ENCODE measurements around the gene STOM.

The STOM gene

DNA sequence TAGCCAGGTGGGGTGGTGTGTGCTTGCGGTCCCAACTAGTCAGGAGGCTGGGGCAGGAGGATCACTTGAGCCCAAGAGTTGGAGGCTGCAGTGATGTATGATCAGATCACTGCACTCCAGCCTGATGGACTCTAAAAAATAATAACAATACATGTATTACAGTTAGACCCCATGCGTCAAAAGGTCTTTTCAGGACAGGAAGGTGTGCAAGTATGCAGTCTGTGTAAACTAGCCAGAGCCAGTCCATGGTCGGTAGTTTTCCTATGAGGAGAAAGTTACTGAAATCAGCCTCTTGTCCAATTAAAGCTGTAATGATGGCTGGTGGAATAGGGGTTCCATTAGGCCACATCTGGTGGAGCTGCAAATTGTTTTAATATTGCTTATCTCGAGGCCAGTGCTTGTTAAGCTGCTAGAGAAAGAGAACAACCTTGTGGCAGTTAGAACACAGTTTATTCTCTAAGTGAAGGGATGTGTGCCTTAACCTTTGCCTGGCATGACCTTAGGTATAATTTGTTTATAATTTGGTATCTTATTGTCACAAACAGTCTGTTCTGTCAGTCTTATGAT lies 1.5 kb upstream of the STOM start:
- H3K27ac ChIP-seq (ENCODE audit: low read depth, low read length), result no peak overlapping the region
- no peak overlapping the region for H3K4me3 ChIP-seq (ENCODE audit: low read depth in 1 of 2, low read length in 2 of 2)
- no peaks in the 10 kb centered on the region for H3K36me3 ChIP-seq (ENCODE audit: control insufficient read depth in 1 of 2, insufficient read depth in 2 of 2, low read length in 2 of 2)
- H3K9ac ChIP-seq (ENCODE audit: low read depth in 1 of 2, low read length in 2 of 2), result no peak overlapping the region
- H3K27me3 ChIP-seq (ENCODE audit: control insufficient read depth in 1 of 2, insufficient read depth in 2 of 2, low read length in 2 of 2), result no peaks in the 10 kb centered on the region
- no peaks in the 10 kb centered on the region for H3K9me3 ChIP-seq (ENCODE audit: control insufficient read depth in 1 of 2, low read length in 2 of 2)
- peaks cover 36 to 47% of the 10 kb centered on the region in 2 donors for H3K4me1 ChIP-seq (ENCODE audit: control insufficient read depth in 1 of 2, insufficient read depth in 2 of 2, low read length in 2 of 2)

DNA sequence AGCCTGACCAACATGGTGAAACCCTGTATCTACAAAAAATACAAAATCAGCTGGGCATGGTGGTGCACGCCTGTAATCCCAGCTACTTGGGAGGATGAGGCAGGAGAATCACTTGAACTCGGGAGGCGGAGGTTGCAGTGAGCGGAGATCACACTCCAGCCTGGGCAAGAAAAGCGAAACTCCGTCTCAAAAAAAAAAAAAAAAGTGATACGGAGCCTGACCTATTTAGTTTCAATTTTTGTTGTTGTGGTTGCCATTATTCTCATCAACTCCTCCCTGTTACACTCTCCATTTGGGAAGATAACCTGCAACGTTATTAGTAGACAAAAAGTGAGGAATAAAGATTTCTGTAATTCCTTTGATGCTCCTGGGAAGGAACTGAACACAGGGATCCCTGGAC lies 1.3 kb downstream of the STOM start:
- peak overlapping the region; percentile 65 to 76 for H3K4me3 ChIP-seq (ENCODE audit: low read depth in 1 of 2, low read length in 2 of 2)
- peaks cover 49 to 69% of the 10 kb centered on the region in 2 donors for H3K4me1 ChIP-seq (ENCODE audit: control insufficient read depth in 1 of 2, insufficient read depth in 2 of 2, low read length in 2 of 2)
- H3K9ac ChIP-seq (ENCODE audit: low read depth in 1 of 2, low read length in 2 of 2), result peak overlapping the region; percentile 27 to 76
- H3K27me3 ChIP-seq (ENCODE audit: control insufficient read depth in 1 of 2, insufficient read depth in 2 of 2, low read length in 2 of 2), result no peaks in the 10 kb centered on the region
- H3K27ac ChIP-seq (ENCODE audit: low read depth, low read length), result peak overlapping the region; percentile 61
- H3K9me3 ChIP-seq (ENCODE audit: control insufficient read depth in 1 of 2, low read length in 2 of 2), result no peaks in the 10 kb centered on the region
- H3K36me3 ChIP-seq (ENCODE audit: control insufficient read depth in 1 of 2, insufficient read depth in 2 of 2, low read length in 2 of 2), result no peaks in the 10 kb centered on the region

DNA sequence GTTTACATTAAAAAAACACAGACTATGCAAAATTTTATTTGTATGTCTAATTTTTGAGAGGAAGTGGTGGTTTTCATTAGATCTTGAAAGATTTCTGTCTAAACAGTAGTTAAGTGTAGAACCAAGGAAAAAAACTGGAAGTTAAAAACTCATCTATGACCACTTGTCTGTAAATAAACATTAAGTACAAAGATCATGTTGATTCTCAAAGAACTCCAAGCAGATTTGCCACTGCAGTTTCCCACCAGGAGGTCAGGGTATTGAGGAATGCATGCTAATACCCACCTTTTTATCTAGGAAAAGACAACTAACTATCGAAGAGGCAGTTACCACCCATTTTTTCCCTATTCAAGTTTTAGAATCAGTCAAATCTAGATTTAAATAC lies 1.9 kb downstream of the STOM start:
- peak overlapping the region; percentile 76 for H3K27ac ChIP-seq (ENCODE audit: low read depth, low read length)

GRCh38 chr9:121367306-121368137 lies 2.5 kb downstream of the STOM start:
- no peaks in the 10 kb centered on the region for H3K36me3 ChIP-seq (ENCODE audit: control insufficient read depth in 1 of 2, insufficient read depth in 2 of 2, low read length in 2 of 2)
- peak overlapping the region; percentile 1 to 64 for H3K9ac ChIP-seq (ENCODE audit: low read depth in 1 of 2, low read length in 2 of 2)
- H3K9me3 ChIP-seq (ENCODE audit: control insufficient read depth in 1 of 2, low read length in 2 of 2), result no peaks in the 10 kb centered on the region
- H3K27ac ChIP-seq (ENCODE audit: low read depth, low read length), result peak overlapping the region; percentile 76
- H3K4me1 ChIP-seq (ENCODE audit: control insufficient read depth in 1 of 2, insufficient read depth in 2 of 2, low read length in 2 of 2), result peaks cover 53 to 72% of the 10 kb centered on the region in 2 donors
- peak overlapping the region; percentile 65 to 76 for H3K4me3 ChIP-seq (ENCODE audit: low read depth in 1 of 2, low read length in 2 of 2)
- no peaks in the 10 kb centered on the region for H3K27me3 ChIP-seq (ENCODE audit: control insufficient read depth in 1 of 2, insufficient read depth in 2 of 2, low read length in 2 of 2)

More for the DNA sequence above, 1.9 kb downstream of the STOM start:
- Histone ChIP-seq H3K4me1 (ENCODE audit: control insufficient read depth in 1 of 2, insufficient read depth in 2 of 2, low read length in 2 of 2) (peaks cover 55 to 72% of the 10 kb centered on the region in 2 donors), H3K9ac (ENCODE audit: low read depth in 1 of 2, low read length in 2 of 2) (peak overlapping the region; percentile 1 to 64), H3K36me3 (ENCODE audit: control insufficient read depth in 1 of 2, insufficient read depth in 2 of 2, low read length in 2 of 2) (no peaks in the 10 kb centered on the region), H3K9me3 (ENCODE audit: control insufficient read depth in 1 of 2, low read length in 2 of 2) (no peaks in the 10 kb centered on the region), H3K4me3 (ENCODE audit: low read depth in 1 of 2, low read length in 2 of 2) (peak overlapping the region; percentile 65 to 76), H3K27me3 (ENCODE audit: control insufficient read depth in 1 of 2, insufficient read depth in 2 of 2, low read length in 2 of 2) (no peaks in the 10 kb centered on the region)

DNA sequence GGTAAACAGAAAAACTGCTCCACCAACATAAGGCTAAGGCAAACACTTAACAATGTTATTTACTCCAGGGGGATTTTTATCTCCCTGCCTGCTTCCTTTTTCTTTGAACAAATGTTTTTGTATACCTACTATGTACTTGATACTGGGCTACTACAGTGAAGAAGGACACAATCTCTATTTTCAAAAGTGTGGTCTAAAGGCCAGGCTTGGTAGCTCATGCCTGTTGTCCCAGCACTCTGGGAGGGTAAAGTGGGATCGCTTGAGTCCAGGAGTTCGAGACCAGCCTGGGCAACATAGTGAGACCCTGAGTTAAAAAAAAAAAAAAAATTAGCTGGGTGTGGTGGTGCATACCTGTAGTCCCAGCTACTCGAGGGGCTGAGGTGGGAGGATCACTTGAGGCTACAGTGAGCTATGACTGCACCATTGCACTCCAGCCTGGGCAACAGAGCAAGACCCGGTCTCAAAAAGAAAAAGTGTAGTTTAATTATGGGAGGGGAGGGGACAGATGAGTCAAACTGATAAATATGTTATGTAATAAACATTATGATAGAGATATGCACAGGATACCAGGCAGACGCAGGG lies 3.3 kb downstream of the STOM start:
- H3K4me1 ChIP-seq (ENCODE audit: control insufficient read depth in 1 of 2, insufficient read depth in 2 of 2, low read length in 2 of 2), result peaks cover 47 to 71% of the 10 kb centered on the region in 2 donors
- H3K36me3 ChIP-seq (ENCODE audit: control insufficient read depth in 1 of 2, insufficient read depth in 2 of 2, low read length in 2 of 2), result no peaks in the 10 kb centered on the region
- H3K27me3 ChIP-seq (ENCODE audit: control insufficient read depth in 1 of 2, insufficient read depth in 2 of 2, low read length in 2 of 2), result no peaks in the 10 kb centered on the region
- H3K9ac ChIP-seq (ENCODE audit: low read depth in 1 of 2, low read length in 2 of 2), result no peak overlapping the region
- no peaks in the 10 kb centered on the region for H3K9me3 ChIP-seq (ENCODE audit: control insufficient read depth in 1 of 2, low read length in 2 of 2)
- H3K4me3 ChIP-seq (ENCODE audit: low read depth in 1 of 2, low read length in 2 of 2), result peak overlapping the region; percentile 65 to 76
- no peak overlapping the region for H3K27ac ChIP-seq (ENCODE audit: low read depth, low read length)

GRCh38 chr9:121365564-121365963 lies 4.5 kb downstream of the STOM start:
- Histone ChIP-seq H3K9me3 (ENCODE audit: control insufficient read depth in 1 of 2, low read length in 2 of 2) (no peaks in the 10 kb centered on the region), H3K9ac (ENCODE audit: low read depth in 1 of 2, low read length in 2 of 2) (no peak overlapping the region), H3K27ac (ENCODE audit: low read depth, low read length) (no peak overlapping the region), H3K36me3 (ENCODE audit: control insufficient read depth in 1 of 2, insufficient read depth in 2 of 2, low read length in 2 of 2) (no peaks in the 10 kb centered on the region), H3K4me1 (ENCODE audit: control insufficient read depth in 1 of 2, insufficient read depth in 2 of 2, low read length in 2 of 2) (peaks cover 47 to 79% of the 10 kb centered on the region in 2 donors), H3K27me3 (ENCODE audit: control insufficient read depth in 1 of 2, insufficient read depth in 2 of 2, low read length in 2 of 2) (no peaks in the 10 kb centered on the region), H3K4me3 (ENCODE audit: low read depth in 1 of 2, low read length in 2 of 2) (no peak overlapping the region)

GRCh38 chr9:121364886-121365285 lies 5.2 kb downstream of the STOM start:
- no peak overlapping the region for H3K27ac ChIP-seq (ENCODE audit: low read depth, low read length)
- no peaks in the 10 kb centered on the region for H3K9me3 ChIP-seq (ENCODE audit: control insufficient read depth in 1 of 2, low read length in 2 of 2)
- H3K9ac ChIP-seq (ENCODE audit: low read depth in 1 of 2, low read length in 2 of 2), result no peak overlapping the region
- H3K27me3 ChIP-seq (ENCODE audit: control insufficient read depth in 1 of 2, insufficient read depth in 2 of 2, low read length in 2 of 2), result no peaks in the 10 kb centered on the region
- H3K36me3 ChIP-seq (ENCODE audit: control insufficient read depth in 1 of 2, insufficient read depth in 2 of 2, low read length in 2 of 2), result no peaks in the 10 kb centered on the region
- peaks cover 47 to 83% of the 10 kb centered on the region in 2 donors for H3K4me1 ChIP-seq (ENCODE audit: control insufficient read depth in 1 of 2, insufficient read depth in 2 of 2, low read length in 2 of 2)
- no peak overlapping the region for H3K4me3 ChIP-seq (ENCODE audit: low read depth in 1 of 2, low read length in 2 of 2)

- Histone ChIP-seq H3K9ac (ENCODE audit: low read depth in 1 of 2, low read length in 2 of 2) (no peak overlapping the region), H3K4me3 (ENCODE audit: low read depth in 1 of 2, low read length in 2 of 2) (no peak overlapping the region), H3K27me3 (ENCODE audit: control insufficient read depth in 1 of 2, insufficient read depth in 2 of 2, low read length in 2 of 2) (no peaks in the 10 kb centered on the region), H3K4me1 (ENCODE audit: control insufficient read depth in 1 of 2, insufficient read depth in 2 of 2, low read length in 2 of 2) (peaks cover 48 to 83% of the 10 kb centered on the region in 2 donors), H3K36me3 (ENCODE audit: control insufficient read depth in 1 of 2, insufficient read depth in 2 of 2, low read length in 2 of 2) (no peaks in the 10 kb centered on the region), H3K27ac (ENCODE audit: low read depth, low read length) (no peak overlapping the region), H3K9me3 (ENCODE audit: control insufficient read depth in 1 of 2, low read length in 2 of 2) (no peaks in the 10 kb centered on the region)
Measured at GRCh38 chr9:121364077-121364476, 6.0 kb downstream of the STOM start.

- Histone ChIP-seq H3K9ac (ENCODE audit: low read depth in 1 of 2, low read length in 2 of 2) (no peak overlapping the region), H3K27ac (ENCODE audit: low read depth, low read length) (no peak overlapping the region), H3K4me3 (ENCODE audit: low read depth in 1 of 2, low read length in 2 of 2) (no peak overlapping the region), H3K36me3 (ENCODE audit: control insufficient read depth in 1 of 2, insufficient read depth in 2 of 2, low read length in 2 of 2) (no peaks in the 10 kb centered on the region), H3K9me3 (ENCODE audit: control insufficient read depth in 1 of 2, low read length in 2 of 2) (no peaks in the 10 kb centered on the region), H3K27me3 (ENCODE audit: control insufficient read depth in 1 of 2, insufficient read depth in 2 of 2, low read length in 2 of 2) (no peaks in the 10 kb centered on the region), H3K4me1 (ENCODE audit: control insufficient read depth in 1 of 2, insufficient read depth in 2 of 2, low read length in 2 of 2) (peaks cover 49 to 84% of the 10 kb centered on the region in 2 donors)
Measured at GRCh38 chr9:121363622-121363961, 6.5 kb downstream of the STOM start.
